C4-2B (cell line): ENCODE measurements around the gene KIF26B.

Experiments used
- ZFX ChIP-seq: fragments of 450-650 bp; IDR thresholded peaks from 2 replicates; pipeline ENCODE4 v1.6.1; 2017
- TF ChIP-seq, protein P1 (sequence below): fragments of 450-650 bp; conservative IDR thresholded peaks from 2 replicates; pipeline ENCODE4 v1.5.1; 2017; ENCODE audit warnings: mild to moderate bottlenecking

DNA sequence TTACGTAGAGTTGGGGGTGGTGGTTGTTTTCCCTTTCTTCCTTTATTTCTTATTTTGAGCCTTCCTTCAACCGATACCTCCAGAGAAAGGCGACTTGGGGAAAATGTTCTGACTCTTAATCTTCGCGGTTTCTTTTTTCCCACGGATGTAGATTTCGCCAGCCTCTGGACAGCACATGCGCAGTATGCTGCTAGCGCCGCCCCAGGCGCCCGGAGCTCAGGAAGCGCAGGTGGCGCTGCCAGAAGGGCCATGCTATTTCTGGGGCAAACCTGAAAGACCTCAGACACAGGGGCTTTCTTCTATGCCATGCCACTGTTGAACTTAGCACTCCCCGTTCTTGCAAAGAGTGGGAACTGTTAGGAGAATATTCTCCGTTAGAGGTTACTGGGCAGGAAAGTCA lies 392.1 kb downstream of the KIF26B start:
- TF ChIP-seq, protein P1, sequence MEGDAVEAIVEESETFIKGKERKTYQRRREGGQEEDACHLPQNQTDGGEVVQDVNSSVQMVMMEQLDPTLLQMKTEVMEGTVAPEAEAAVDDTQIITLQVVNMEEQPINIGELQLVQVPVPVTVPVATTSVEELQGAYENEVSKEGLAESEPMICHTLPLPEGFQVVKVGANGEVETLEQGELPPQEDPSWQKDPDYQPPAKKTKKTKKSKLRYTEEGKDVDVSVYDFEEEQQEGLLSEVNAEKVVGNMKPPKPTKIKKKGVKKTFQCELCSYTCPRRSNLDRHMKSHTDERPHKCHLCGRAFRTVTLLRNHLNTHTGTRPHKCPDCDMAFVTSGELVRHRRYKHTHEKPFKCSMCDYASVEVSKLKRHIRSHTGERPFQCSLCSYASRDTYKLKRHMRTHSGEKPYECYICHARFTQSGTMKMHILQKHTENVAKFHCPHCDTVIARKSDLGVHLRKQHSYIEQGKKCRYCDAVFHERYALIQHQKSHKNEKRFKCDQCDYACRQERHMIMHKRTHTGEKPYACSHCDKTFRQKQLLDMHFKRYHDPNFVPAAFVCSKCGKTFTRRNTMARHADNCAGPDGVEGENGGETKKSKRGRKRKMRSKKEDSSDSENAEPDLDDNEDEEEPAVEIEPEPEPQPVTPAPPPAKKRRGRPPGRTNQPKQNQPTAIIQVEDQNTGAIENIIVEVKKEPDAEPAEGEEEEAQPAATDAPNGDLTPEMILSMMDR: no peak
- TF ChIP-seq ZFX: no peak
